Myocyte (in vitro differentiated cells): Measurements from ENCODE around the gene GPR17. TPM values are rescaled to one million over a fixed set of nuclear protein-coding genes. Genes with fewer than 3 reads are reported as not detected.

Source experiments
- DNase-seq: peaks from one replicate; pipeline ENCODE4 v3.0.0-alpha.2; 2012; ENCODE audit warnings: low read depth
- total RNA-seq: library from RNA; depleted of rRNA; stranded (reverse); fragments of >200 nt; gene quantifications from 2 replicates; pipeline ENCODE4 v1.2.3, GENCODE V29; 2014

GPR17 gene
- total RNA-seq, 1 donor from 2014 or later = not detected

DNA sequence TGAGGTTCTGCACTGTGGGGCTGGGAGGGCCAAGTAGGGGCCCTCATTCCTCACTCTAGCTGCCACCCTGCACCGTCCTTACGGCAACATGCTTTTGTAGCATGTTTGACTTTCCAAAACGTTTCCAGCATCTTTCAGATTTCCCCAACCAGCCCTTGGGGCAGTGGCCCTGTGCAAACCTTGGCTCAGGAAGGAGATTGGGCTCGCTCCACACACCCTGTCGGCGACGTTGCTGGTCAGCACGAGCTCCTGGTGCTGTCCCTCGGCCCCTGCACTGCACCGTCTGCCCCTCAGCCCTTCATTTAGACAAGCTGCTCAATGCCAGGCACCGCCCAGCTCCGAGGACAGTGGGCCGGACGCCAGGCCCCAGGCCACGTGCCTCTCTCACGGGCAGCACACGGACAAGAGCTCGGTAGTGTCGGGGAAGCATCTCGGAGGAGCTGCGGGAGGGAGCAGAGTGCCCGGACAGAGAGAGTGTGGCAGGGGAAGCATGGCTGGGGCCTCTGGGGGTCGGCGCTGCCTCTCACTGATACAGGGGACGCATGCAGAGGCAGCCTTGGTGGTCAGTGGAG is 6.9 kb downstream of the GPR17 start:
- DNase-seq = no peak

DNA sequence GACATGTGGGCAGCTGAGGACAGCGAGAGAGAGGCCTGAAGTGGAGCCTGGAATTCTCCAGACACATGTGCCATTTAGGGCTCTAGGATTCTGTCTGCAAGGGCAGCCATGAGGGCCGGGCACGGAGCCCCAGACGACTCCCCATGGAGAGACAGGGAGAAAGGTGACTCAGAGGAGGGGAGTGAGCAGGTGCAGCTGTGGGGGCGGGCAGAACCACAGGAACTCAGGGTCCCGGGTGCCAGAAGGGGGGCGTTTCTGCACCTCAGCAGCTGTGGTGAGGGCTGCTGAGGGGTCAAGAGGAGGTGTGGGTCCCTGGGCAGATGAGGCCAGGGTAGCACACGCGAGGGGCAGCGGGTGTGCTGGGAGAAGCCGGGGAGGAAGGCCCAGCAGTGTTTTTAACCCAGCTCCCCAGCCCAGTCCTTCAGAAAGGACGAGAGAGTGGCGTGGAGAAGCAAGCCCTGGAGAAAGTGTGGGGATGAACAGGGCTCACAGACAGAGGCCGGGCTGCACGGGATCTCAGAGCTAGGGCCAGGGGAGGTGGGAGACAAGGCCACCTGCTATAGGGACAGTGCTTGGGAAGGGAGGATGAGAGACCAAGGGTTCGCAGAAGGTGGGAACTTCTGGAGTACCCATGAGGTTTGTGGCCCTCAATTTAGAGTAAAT is 7.6 kb downstream of the GPR17 start:
- peak; percentile 72 for DNase-seq

DNA sequence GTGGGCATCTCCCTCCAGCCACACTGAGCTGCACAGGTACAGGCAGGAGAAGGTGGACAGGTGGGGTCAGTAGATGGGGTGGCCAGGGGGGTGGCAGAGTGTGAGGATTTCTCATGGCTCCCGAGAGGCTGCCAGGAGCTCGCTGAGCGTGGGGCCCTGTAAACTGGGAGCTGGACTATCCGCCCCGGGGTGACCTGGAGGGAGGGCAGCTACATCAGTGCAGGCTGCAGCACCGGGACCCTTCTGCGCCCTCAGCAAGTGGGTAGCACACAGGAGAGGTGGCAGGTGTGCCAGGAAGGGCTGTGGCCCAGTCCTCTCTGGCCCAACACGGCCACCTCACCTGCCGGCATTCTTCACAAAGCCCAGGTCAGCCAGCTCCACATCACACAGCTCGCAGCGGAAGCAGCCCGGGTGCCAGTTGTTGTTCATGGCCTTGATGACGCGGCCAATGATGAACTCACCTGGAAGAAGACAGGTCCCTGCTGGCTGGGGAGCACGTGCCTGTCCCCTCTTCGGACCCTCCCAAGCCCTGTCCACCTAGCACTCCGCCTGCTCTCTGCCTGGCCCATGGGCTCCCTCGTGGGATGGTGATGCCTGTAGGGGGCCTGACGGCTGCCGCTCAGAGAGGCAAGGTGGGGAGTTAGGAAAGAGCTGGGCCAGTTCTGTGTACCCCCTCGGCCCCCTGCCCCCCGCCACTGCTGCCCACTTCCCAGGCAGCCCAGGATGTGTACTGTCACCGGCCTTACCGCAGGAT is 8.3 kb downstream of the GPR17 start:
- no peak for DNase-seq

DNA sequence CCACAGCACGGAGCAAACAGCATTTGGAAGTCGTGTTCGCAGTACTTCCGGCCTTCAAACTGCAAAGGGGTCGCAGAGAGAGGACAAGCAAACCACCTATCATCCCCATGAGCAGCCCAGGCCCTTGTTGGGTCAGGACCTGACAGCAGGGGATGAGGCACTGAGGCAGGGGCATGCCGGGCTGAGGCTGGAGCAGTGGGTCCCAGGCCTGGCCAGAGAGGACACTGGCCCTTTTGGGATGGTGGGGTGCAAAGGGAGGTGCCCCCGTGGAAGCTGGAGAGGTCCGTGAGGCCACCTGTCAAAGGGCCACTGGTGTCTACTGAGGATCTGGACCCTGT is 8.9 kb downstream of the GPR17 start:
- no peak for DNase-seq

DNA sequence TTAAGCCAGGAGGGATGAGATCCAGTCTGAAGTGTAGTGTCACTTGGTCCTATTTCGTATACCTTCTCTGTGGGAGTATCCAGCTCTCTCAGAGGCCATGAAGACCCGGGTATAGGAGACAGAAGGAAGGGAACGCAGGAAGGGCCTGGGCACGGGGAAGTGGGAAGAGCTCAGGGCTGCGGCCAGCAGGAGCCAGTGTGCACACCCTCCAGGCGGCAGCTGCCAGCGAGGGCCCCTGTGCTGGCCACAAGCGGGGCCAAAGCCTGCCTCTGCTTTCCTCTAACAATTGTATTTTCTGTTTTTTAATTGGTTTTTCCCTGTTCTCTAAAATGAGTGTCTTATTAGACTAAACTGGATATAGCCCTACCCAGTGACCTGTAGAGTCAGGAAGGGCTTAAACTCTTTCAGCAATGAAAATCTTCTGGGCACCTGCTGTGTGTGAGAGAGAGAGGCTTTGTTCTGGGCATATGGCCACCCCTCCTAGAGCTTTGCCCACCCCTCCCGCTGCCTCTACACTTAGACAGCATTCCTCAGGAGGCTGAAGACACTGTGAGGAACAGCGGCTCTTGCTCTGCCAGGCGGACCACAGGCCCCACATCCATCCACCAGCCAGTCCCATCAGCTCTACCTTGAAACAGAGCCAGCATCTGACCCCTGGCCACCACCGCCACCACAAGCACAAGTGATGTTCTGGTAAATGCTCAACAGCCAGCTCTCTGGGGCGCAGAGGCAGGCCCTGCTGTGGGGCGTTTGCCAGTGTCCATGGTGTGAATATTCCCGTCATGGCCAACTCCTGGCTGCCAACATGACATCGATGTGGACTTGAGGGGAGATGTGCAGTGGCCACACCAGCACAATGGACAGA is 9.5 kb downstream of the GPR17 start:
- DNase-seq = peak; percentile 58

DNA sequence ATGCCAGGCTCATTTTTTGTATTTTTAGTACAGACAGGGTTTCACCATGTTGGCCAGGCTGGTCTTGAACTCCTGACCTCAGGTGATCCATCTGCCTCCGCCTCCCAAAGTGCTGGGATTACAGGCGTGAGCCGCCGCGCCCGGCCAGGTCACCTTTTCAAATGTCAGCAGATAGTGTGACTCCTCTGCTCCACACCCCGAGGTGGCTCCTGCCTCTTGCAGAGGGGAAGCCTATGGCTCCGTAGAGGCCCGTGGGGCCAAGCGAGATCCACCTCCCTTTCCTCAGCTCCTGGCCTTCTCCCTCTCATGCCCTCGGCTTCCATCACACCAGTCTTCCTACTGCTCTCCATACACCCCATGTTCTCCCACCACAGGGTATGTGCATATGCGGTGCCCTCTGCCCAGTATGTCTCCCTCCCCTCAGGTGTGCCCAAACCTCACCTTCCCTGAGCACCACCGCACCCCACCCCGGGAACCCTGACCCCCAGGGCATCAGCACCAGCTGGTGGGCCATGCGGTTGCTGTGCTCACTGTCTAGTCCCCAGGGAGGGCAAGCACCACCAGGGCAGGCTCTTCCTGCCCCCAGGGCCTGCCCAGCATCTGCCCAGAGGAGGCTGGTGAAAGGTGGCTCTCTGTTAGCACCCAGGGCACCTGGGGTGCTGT is 10.7 kb downstream of the GPR17 start:
- DNase-seq = no peak

DNA sequence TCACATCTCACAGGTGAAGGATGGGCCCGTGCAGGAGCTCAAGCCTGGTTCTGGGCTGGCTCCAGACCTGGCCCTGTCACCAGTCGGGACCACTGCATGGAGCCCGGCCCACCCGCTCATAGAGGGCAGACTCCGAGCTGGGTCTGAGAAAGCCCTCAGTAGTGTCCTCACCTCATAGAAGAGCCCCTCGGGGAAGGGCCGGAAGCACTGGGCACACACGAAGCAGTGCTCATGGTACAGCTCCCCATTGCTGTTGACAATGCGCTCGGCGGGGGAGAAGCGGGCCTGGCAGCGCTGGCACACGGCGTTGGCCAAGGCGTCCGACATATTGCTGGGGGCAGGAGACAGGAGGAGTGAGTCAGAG is 11.3 kb downstream of the GPR17 start:
- DNase-seq = no peak

DNA sequence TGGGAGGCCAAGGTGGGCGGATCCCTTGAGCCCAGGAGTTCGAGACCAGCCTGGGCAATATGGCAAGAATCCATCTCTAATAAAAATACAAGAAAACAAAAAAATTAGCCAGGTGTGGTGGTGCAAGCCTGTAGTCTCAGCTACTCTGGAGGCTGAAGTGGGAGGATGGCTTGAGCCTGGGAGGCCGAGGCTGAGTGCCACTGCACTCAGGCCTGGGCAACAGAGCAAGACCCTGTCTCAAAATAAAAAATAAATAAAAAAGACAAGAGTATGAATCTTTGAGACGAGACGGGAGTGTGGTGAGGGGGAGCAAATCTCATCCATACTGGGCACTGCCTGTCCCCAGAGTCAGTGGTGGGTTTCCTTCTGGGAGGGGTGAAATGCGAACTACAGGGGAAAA is 12.2 kb downstream of the GPR17 start:
- no peak for DNase-seq

DNA sequence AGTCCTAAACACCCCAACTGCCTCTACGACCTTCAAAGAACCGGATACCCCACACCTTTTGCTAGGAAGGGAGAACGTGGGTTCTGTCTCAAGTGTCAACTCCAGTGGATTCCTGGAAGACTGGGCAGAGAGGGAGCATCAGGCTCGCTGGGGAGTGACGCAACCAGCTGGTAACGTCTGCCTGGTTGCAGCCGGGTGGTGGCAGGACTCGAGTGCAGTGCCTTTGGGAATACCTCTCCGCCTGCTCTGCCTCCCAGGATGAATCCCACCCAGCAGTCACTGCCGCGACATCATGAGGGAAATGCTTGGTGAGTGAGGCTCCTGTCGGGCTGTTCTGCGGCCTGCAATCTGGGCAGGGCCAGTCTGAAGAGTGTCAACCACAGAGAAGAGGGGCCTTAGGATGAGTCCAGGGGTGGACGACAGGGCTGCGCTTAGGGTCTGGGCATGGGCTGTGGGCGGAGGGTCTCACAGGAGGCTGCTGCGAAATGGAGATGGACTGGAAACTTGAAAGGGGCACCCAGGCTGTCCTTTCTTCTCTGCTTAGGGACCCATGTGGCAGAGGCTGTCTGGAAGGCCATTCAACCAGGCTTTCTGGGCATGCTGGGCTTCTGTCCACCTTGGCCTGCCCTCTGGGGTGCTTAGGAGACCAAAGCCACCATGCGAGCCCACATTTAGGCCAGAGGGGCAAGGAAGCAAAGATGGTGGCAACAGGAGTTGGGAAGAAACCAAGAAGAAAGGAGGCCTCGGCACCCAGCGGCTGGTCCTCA is 12.9 kb downstream of the GPR17 start:
- DNase-seq = peak; percentile 44

DNA sequence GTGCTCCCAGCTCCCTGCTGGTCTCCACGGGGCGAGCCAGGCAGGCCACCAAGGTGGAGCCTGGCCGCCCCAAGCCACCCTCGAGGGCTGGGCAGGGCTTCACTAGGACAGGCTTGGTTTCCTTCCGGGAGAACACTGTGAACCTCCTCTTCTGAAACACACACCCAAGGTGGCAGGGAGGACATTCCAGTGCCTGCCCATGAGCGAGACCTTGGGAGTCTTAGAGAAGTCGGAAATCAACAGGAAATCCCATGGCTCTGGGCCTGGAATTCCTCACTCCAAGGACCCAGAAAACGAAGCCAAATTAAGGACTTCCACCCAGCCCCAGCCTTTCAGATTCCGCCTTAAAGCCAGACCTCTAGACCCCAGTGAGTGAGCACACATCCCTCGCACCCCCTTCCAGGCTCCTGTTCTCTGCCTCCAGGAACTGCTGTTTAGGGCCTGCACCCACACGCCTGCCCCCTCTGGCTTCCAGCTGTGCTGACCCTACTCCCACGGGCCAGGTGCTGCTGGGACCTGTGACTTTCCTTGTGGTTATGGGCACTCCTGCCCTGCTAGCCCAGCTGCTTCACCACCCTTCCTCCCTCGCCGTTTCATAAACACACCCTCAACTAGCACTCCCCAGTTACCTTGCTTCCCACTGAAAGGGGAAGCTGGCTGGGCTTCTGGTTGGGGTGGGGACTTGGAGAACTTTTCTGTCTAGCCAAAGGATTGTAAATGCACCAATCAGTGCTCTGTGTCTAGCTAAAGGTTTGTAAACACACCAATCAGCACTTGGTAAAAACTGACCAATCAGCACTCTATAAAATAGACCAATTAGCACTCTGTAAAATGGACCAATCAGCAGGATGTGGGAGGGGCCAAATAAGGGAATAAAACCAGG is 13.7 kb downstream of the GPR17 start:
- DNase-seq = no peak

DNA sequence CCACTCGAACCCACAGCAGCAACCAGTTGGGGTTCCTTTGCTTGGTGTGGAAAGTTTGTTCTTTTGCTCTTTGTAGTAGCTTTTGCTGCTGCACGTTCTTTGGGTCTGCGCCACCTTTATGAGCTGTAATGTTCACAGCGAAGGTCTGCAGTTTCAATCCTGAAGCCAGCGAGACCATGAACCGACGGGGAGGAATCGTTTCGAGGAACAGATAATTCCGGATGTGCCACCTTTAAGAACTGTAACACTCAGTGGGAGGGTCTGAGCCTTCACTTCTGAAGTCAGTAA is 14.3 kb downstream of the GPR17 start:
- DNase-seq = no peak

DNA sequence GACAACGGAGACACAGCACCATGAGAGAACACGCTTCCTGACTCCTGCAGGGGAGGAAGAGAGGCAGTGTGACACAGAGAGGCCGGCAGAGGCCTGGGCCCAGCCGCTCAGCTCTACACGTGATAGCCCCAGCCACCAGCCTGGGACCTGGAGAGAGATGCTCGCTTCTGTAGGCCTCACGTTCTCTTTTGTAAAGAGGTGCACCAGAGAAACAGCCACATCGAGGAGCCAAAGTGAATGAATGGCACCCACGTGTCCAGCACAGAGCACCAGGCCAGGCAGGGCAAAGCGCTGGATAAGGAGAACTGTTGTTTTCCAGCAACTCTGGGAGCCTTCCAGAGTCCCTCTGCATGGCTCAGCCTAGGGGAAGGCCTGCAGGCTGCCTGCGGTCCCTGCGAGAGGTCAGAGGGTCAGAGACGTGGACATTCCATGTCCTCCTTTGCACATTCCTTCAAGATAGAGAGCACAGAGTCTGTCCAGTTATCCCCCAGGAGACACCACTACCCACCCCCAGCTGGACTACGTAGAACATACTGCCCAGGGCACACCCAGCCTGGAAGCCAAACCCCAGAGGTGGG is 15.2 kb downstream of the GPR17 start:
- DNase-seq = peak; percentile 52

DNA sequence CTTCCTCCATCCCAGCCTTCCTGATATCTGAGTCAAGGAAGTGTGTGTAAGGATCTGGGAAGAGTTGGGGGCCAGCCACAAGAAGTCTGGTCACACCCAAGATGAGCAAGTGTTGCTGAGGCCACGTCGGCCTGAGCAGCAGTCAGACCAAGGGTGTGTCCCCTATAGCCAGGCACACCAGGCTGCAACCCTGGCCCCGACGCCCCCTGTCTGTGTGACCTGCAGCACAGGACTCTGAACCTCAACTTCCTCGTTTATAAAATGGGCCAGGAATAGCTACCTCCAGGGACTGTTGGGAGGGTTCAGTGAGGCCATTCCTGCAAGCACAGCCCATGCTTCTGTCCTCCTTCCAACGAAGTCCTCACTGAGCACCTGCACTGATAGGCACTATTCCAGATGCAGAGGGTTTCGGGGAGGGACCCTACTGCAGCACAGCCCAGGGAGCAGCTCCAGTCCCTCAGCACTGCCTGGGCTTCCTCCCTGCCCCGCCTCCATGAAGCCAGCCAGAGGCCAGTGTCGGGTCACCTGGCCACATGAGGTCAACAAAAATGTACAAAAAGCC is 16.1 kb downstream of the GPR17 start:
- DNase-seq = peak; percentile 41

DNA sequence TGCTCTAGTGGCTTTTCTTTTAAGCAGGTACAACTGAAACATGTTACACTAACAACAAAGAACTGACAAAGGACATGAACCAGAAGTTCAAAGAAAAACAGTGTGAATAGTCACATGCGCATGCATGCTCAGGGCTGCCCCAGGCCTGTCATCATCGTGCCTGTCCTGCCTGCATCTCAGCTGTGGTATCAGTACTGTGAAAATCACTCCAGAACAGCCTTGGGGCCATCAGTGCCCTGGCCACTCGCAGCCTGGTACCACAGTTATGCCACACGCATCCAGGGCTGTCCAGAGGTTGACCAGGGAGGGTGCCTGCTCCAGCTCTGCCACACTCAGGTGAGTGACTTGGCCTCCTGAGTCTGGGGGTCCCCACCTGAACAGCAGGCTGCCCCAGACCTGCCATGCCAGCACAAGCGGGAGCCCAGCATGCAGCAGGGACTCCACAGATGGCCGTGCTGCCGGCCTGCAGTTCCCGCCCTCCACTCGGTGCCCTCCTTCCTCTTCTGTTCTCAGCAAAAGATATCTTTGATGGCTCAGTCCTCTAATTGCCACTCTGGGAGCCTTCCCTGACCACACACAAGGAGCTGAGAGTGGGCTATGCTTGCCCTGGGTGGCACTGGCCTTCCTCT is 17.1 kb downstream of the GPR17 start:
- DNase-seq = no peak

DNA sequence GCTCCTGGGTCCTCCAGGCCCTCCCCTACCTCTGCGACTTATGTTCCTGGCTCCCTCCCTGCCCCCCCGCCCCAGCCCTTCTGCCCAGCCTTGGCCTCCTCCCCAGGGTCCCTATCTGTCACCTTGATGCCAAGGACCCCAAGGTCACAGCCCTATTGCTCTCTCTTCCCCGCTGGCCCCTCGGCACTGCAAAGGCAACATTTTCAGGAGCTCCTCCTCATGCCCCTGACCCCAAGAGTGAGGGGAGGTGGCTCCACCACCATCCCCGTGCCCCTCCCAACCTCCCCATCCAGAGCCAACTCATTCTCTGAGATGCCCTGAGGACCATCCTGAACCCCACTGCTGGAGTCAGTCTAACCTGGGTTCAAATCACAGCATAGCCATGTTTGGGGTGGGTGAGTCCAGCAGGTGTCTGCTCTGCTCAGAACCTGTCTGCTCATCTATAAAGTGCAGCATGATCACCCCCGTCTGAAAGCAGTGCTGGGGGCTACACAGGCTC is 17.7 kb downstream of the GPR17 start:
- no peak for DNase-seq

DNA sequence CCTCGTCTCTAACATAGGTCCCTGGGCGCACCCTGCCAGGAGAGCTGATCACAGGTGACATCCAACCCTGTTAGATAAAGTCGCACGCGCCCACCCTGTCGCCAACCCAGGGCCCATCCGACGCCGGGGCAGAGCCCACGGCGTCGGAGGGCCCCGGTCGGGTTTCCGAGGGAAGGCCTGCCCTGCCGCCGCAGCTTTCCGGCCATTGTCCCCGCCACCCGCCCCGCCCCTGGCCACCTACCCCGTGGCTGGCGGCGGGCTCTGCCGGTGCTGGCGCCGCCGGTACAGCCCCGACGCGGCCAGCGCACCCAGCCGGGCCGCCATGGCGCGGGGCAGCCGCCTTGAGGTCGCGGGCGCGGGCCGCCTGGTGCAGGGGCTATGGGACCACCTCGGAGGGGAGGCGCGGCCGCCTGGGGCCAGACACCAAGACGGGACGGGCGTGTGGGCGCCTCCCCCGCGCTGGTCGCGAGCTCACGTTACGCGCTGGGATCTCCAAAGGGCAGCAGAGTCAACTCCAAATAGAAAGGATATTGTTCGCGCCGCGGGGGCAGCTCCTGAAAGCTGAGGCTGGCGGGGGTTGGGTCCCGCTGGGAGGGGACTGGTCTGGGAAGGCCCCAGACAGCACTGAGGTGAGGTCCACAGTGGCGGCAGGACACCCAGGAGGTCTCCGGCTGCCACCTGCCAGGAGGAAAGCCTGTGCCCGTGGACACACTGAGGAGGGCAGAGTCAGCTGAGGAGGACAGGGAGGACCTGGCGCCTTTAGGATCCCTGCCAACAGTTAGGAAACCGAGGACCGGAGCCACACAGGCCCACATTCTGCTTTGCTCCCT is 18.3 kb downstream of the GPR17 start:
- DNase-seq = no peak

DNA sequence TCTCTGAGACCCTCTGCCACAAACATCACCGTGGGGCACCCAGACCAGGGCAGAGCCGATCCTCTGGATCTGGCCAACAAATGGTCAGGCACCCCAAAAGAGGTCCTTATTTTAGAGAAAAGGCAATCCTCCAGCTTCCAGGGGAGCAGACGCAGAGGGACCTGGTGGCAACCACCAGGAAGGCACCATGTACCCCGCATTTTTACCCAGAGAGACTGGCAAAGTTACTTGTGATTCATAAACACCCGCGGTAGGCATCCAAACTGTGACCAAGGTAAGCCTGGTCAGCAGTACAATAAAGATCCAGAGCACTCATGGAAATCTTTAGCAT is 18.9 kb downstream of the GPR17 start:
- DNase-seq = no peak
